Measurements from ENCODE around the gene PTOV1.

DNA sequence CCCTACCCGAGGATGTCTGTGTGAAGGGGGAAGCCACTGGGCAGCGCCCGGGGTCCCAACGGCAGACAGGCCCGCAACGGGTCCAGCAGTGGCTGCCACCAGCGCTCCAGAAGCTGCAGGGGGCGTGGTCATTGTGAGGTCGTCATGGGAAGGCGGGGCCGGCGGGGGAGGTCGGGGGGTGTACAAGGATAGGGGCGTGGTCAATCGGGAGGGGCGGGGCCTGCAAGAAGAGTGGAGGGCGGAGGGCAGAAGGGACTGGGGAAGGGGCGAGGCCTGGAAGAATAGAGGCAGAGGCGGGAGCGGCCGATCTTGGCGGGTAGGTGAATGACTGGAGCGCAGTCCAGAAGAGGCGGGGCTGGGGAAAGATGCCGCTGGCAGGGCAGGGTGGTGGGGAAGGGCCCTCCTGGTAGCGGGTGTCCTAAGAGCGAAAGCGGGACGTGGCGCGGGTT, 42.2 kb upstream of the PTOV1 start:
- TF ChIP-seq, protein P1, sequence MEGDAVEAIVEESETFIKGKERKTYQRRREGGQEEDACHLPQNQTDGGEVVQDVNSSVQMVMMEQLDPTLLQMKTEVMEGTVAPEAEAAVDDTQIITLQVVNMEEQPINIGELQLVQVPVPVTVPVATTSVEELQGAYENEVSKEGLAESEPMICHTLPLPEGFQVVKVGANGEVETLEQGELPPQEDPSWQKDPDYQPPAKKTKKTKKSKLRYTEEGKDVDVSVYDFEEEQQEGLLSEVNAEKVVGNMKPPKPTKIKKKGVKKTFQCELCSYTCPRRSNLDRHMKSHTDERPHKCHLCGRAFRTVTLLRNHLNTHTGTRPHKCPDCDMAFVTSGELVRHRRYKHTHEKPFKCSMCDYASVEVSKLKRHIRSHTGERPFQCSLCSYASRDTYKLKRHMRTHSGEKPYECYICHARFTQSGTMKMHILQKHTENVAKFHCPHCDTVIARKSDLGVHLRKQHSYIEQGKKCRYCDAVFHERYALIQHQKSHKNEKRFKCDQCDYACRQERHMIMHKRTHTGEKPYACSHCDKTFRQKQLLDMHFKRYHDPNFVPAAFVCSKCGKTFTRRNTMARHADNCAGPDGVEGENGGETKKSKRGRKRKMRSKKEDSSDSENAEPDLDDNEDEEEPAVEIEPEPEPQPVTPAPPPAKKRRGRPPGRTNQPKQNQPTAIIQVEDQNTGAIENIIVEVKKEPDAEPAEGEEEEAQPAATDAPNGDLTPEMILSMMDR (IDR thresholded peaks at IDR 0.05): no peak
- TF ChIP-seq POLR2A (IDR thresholded peaks at IDR 0.05): peak in 1 of 2 donors; percentile 48
